Motor neuron (in vitro differentiated cells): ENCODE results near the gene RD3L. TPM values are rescaled to one million over a fixed set of nuclear protein-coding genes. Genes with fewer than 3 reads are reported as not detected.

Source experiments
- ATAC-seq, 8 experiments: fragments of 200-7000 bp; cut with Tn5 transposase; replicated peaks in 6 of 8; 2 replicates each; pipeline ENCODE4 v1.8.0; 2021; ENCODE audit warnings: mild to moderate bottlenecking in 8 of 8, moderate library complexity in 8 of 8
- H3K27ac ChIP-seq, 2 donors: fragments of 250-450 bp; sonication (Bioruptor Pico); 2 replicates each; pipeline ENCODE4 v1.9.0; 2021; ENCODE audit warnings: antibody characterized with exemption in 2 of 2, mild to moderate bottlenecking in 2 of 2, moderate library complexity in 1 of 2
- H3K4me1 ChIP-seq, 2 donors: fragments of 250-450 bp; sonication (Bioruptor Pico); replicated peaks in 1 of 2; 2 replicates each; pipeline ENCODE4 v1.6.1; 2021; ENCODE audit warnings: antibody characterized with exemption in 2 of 2, mild to moderate bottlenecking in 2 of 2, moderate library complexity in 1 of 2
- H3K4me3 ChIP-seq, 5 donors: fragments of 250-450 bp; sonication (Bioruptor Pico); 2 replicates each; pipeline ENCODE4 v1.9.0; 2021; ENCODE audit warnings: antibody characterized with exemption in 5 of 5, mild to moderate bottlenecking in 5 of 5, moderate library complexity in 4 of 5
- WGBS, 10 experiments: fragments of 450-650 bp; shearing (Covaris generic); methylation state at CpG; one replicate each; pipeline ENCODE4 v1.0.0; 2022; 5-methylcytosine and 5-hydroxymethylcytosine counted together
- in situ Hi-C, 9 experiments: fragments of 400-800 bp; cut with MboI; loops; one replicate each; pipeline ENCODE4 v1.15.0; 2021; ENCODE audit warnings: low sequenced_read_pairs in 9 of 9, low pct_unique_long_range_greater_than_20kb in 2 of 9; ENCODE audit not compliant: unreplicated experiment in 9 of 9
- total RNA-seq, 8 experiments: library from RNA; unstranded; fragments of 300-600 nt; gene quantifications; 2 replicates each; pipeline versions ENCODE4 v1.2.3 to v1.2.4, GENCODE V29; 2022

The RD3L gene
- total RNA-seq, 8 experiments from 2014 or later, result 0.21 TPM; not detected in 7

GRCh38 chr14:103920981-103921854, 21.1 kb downstream of the RD3L start:
- WGBS, 10 experiments, result 0 to 14% (median 1%) methylated on average over 1 to 20 of the region's 58 CpGs; no CpG with 5 or more reads in 2 of the 10 experiments
- peaks cover 7% of the 10 kb centered on the region in 2 donors for H3K4me1 ChIP-seq
- peak overlapping the region; percentile 58 to 97 (median 83) for H3K4me3 ChIP-seq
- in situ Hi-C loops, result no loop called here
- peak overlapping the region; percentile 21 to 65 for H3K27ac ChIP-seq
- peak; percentile 96 to 100 (median 100) for ATAC-seq

GRCh38 chr14:103916636-103917262, 25.6 kb downstream of the RD3L start:
- no peak overlapping the region for H3K27ac ChIP-seq
- in situ Hi-C loops, result loop anchor here in 1 of 9 experiments (10.0 kb wide), 1 partner anchor 112 kb away; no protein-coding TSS in a partner anchor
- WGBS, 10 experiments, result 80 to 100% (median 93%) methylated on average over 1 to 7 of the region's 14 CpGs; no CpG with 5 or more reads in 1 of the 10 experiments
- no peak for ATAC-seq
- no peak overlapping the region for H3K4me3 ChIP-seq
- H3K4me1 ChIP-seq, result peaks cover 7% of the 10 kb centered on the region in 2 donors

GRCh38 chr14:103915616-103916015, 26.7 kb downstream of the RD3L start:
- H3K4me1 ChIP-seq, result peaks cover 7% of the 10 kb centered on the region in 2 donors
- in situ Hi-C loops, result loop anchor here in 1 of 9 experiments (10.0 kb wide), 1 partner anchor 111 kb away; no protein-coding TSS in a partner anchor
- no peak for ATAC-seq
- WGBS, 10 experiments, result 75 to 100% (median 100%) methylated on average over 1 to 5 of the region's 6 CpGs; no CpG with 5 or more reads in 2 of the 10 experiments
- H3K27ac ChIP-seq, result no peak overlapping the region
- no peak overlapping the region for H3K4me3 ChIP-seq

GRCh38 chr14:103910984-103911383, 31.3 kb downstream of the RD3L start:
- no peak for ATAC-seq
- Histone ChIP-seq H3K4me3 (no peak overlapping the region), H3K27ac (no peak overlapping the region), H3K4me1 (peaks cover 5 to 6% of the 10 kb centered on the region in 2 donors)
- in situ Hi-C loops, result loop anchor here in 1 of 9 experiments (10.0 kb wide), 1 partner anchor 106 kb away; no protein-coding TSS in a partner anchor
- WGBS, 10 experiments, result 80 to 100% (median 100%) methylated on average over 1 to 2 of the region's 6 CpGs; no CpG with 5 or more reads in 4 of the 10 experiments

DNA sequence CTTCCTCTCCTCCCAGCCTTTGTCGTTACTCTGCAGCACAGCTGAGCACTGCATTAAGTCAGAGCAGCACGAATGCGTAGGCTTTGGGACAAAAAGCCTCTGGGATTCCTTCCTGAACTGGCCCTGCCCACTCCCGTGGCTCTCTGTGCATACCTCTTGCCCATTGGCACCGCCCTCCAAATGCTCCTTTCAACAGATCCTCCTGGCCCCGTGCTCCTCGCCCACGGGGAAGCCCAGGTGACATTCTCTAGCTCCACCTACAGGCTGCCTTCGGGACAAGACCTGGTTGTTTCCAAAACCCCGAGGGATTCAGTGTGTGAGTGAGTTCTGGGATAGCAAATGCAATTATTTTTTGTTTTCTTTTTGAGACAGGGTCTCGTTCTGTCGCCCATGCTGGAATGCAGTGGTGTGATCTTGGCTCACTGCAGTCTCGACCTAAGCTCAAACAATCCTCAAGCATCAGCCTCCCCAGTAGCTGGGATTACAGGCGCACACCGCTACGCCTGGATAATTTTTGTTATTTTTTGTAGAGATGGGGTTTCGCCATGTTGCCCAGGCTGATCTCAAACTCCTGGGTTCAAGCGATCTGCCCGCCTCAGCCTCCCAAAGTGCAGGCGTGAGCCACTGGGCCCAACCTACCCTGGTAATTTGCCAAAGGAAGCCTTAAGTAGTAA, 31.9 kb downstream of the RD3L start:
- Histone ChIP-seq H3K27ac (no peak overlapping the region), H3K4me3 (no peak overlapping the region), H3K4me1 (peaks cover 5 to 6% of the 10 kb centered on the region in 2 donors)
- ATAC-seq, result peak; percentile 96 to 100 (median 99)
- in situ Hi-C loops, result loop anchor here in 1 of 9 experiments (10.0 kb wide), 1 partner anchor 106 kb away; no protein-coding TSS in a partner anchor
- WGBS, 10 experiments, result 5 to 45% (median 20%) methylated on average over 1 to 11 of the region's 20 CpGs; no CpG with 5 or more reads in 3 of the 10 experiments

DNA sequence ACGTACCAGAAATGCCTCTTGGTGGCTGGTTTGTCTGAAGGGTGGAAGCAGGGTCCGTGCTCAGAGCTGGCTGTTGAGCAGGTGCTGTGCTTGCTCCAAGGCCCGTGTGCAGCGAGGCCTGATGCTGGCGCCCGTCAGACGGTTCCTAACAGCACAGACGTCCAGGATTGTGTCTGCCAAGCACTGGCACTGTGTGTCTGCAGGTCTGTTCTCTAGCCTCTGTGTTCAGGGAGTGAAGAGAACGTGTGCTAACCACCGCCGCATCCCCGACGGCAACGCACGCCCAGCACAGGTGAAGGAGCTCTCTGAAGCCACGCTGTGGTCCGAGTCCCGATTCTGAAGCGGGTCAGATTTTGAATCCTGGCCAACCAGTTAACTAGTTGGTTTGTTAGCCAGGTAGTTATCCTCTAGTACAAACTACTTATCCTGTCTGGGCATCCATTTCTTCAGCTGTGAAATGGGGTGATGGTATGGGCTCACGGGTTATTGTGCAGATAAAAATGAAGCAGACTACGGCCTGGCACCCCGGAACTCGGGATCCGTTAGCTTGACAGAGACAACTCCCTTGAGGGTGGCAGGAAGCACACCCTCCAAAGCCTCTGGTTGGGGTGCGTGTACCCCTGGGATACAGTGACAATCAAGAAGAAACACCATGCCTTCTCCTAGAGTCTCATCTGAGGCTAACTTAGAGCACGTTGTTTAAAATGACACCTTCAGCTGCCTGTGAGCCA, 32.6 kb downstream of the RD3L start:
- Histone ChIP-seq H3K4me3 (no peak overlapping the region), H3K4me1 (peaks cover 5 to 6% of the 10 kb centered on the region in 2 donors), H3K27ac (no peak overlapping the region)
- in situ Hi-C loops, result loop anchor here in 1 of 9 experiments (10.0 kb wide), 1 partner anchor 105 kb away; no protein-coding TSS in a partner anchor
- ATAC-seq, result no peak
- 74 to 100% (median 88%) methylated on average over 1 to 16 of the region's 26 CpGs; no CpG with 5 or more reads in 2 of the 10 experiments for WGBS, 10 experiments

- peaks cover 5 to 6% of the 10 kb centered on the region in 2 donors for H3K4me1 ChIP-seq
- in situ Hi-C loops, result no loop called here
- H3K4me3 ChIP-seq, result no peak overlapping the region
- no peak for ATAC-seq
- 91 to 100% (median 100%) methylated on average over 1 to 4 of the region's 4 CpGs; no CpG with 5 or more reads in 1 of the 10 experiments for WGBS, 10 experiments
- H3K27ac ChIP-seq, result no peak overlapping the region
These were observed 33.7 kb downstream of the RD3L start for GRCh38 chr14:103908580-103908979.

- 31 to 81% (median 59%) methylated on average over 2 to 11 of the region's 22 CpGs; no CpG with 5 or more reads in 3 of the 10 experiments for WGBS, 10 experiments
- no peak overlapping the region for H3K27ac ChIP-seq
- in situ Hi-C loops, result no loop called here
- ATAC-seq, result peak in 1 of 8 experiments; percentile 17
- H3K4me1 ChIP-seq, result peaks cover 5 to 6% of the 10 kb centered on the region in 2 donors
- no peak overlapping the region for H3K4me3 ChIP-seq
These were observed 36.4 kb downstream of the RD3L start for GRCh38 chr14:103905842-103906456.

DNA sequence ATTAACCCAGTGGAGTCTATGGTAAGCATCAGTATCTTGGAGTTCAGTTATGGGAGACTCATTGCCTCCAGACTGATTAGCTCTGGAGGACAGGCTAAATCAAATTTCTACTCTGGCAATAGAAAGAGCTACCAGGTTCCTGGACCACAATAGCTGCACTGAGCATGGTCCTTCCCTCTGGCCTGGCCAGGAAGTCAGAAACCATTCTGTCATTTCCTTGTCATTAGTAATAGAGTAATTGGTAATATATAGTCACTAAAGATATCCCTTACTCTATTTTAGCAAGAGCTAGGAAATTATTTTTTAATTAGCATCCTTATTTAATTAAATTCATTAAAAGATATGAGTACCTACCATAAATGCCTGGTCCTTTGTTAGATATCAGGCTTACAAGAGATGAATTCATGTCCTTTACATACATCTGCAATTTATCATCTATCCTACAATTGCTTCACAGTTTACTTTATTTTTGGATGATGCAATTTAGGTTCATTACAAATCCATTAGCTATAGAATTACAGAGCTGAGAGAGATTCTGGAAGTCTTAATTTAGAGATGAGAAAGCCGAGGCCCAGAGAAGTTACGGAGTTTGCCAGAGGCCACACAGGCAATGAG, 37.7 kb downstream of the RD3L start:
- no peaks in the 10 kb centered on the region for H3K4me1 ChIP-seq
- H3K27ac ChIP-seq, result no peak overlapping the region
- in situ Hi-C loops, result no loop called here
- H3K4me3 ChIP-seq, result no peak overlapping the region
- 50 to 100% (median 93%) methylated on average over 1 to 2 of the region's 2 CpGs; no CpG with 5 or more reads in 5 of the 10 experiments for WGBS, 10 experiments
- ATAC-seq, result no peak

DNA sequence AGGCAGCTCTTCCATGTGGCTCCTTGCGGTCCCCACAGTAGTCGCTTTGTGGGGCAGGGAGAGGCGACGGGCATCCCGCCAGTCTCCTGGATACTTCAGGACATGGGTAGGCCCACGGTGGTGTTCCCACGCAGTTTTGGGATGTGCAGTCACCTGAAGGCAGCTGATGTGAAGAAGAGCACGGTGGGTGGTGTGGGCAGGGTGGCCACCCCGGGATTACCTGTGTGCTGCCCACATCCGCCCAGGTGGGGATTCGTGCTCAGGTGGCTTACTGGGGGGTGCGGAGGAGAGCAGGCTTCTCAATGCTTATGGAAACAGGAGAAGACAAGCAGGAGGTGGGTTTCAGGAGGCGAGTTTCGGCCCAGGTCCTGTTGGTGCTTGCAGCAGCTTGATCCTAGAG, 42.5 kb downstream of the RD3L start:
- H3K4me1 ChIP-seq, result no peaks in the 10 kb centered on the region
- in situ Hi-C loops, result no loop called here
- no peak for ATAC-seq
- WGBS, 10 experiments, result 60 to 84% (median 80%) methylated on average over 1 to 11 of the region's 14 CpGs; no CpG with 5 or more reads in 5 of the 10 experiments
- H3K27ac ChIP-seq, result no peak overlapping the region
- H3K4me3 ChIP-seq, result no peak overlapping the region

DNA sequence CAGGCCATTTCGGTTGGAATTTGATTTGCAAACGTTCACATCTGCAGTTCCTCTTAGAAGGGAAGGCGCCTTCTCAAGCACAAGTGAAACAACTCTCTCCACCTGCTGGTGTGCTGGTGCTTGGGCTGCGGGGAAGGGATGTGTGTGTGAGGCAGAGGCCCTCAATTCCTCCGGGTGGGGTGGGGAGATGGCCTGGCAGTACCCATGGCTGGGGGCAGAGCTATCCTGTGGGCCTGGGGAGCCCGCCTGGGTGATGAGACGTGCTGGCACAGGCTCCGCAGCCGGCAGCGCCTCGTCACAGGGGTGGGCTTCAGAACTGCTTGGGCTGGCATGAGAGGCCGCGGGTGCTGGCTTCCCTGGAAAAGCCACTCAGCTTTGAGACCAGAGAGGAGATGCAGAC, 43.0 kb downstream of the RD3L start:
- Histone ChIP-seq H3K4me1 (no peaks in the 10 kb centered on the region), H3K27ac (no peak overlapping the region), H3K4me3 (no peak overlapping the region)
- no peak for ATAC-seq
- 0 to 83% (median 65%) methylated on average over 1 to 4 of the region's 13 CpGs; no CpG with 5 or more reads in 6 of the 10 experiments for WGBS, 10 experiments
- in situ Hi-C loops, result no loop called here
